DMS53 treated with DMSO at 0.1 percent for 48 hours (cell line): ENCODE results near the gene KCNMA1.

Experiments
- DNase-seq: peaks from one replicate; lab custom pipeline; 2025; ENCODE audit not compliant: unreplicated experiment; lab: John Stamatoyannopoulos, UW

KCNMA1 gene

GRCh38 chr10:77036276-77036675 lies 601.3 kb downstream of the KCNMA1 start:
- DNase-seq, result no peak

- no peak for DNase-seq
Measured at GRCh38 chr10:77034795-77035194, 602.8 kb downstream of the KCNMA1 start.

- no peak for DNase-seq
Measured at GRCh38 chr10:77034240-77034639, 603.4 kb downstream of the KCNMA1 start.

- no peak for DNase-seq
Measured at GRCh38 chr10:77032188-77032570, 605.4 kb downstream of the KCNMA1 start.

- no peak for DNase-seq
Measured at GRCh38 chr10:77031531-77032187, 605.9 kb downstream of the KCNMA1 start.

GRCh38 chr10:77030974-77031373 lies 606.6 kb downstream of the KCNMA1 start:
- DNase-seq, result no peak

GRCh38 chr10:77029777-77030717 lies 607.6 kb downstream of the KCNMA1 start:
- DNase-seq, result no peak

GRCh38 chr10:77028042-77028441 lies 609.6 kb downstream of the KCNMA1 start:
- DNase-seq, result no peak

- no peak for DNase-seq
Measured at GRCh38 chr10:77027576-77027975, 610.0 kb downstream of the KCNMA1 start.

- no peak for DNase-seq
Measured at GRCh38 chr10:77027141-77027540, 610.5 kb downstream of the KCNMA1 start.

GRCh38 chr10:77026148-77026547 lies 611.5 kb downstream of the KCNMA1 start:
- DNase-seq, result no peak

- DNase-seq, result no peak
Measured at GRCh38 chr10:77024461-77024860, 613.1 kb downstream of the KCNMA1 start.

- no peak for DNase-seq
Measured at GRCh38 chr10:77023396-77023795, 614.2 kb downstream of the KCNMA1 start.

- DNase-seq, result no peak
Measured at GRCh38 chr10:77022671-77023070, 614.9 kb downstream of the KCNMA1 start.

- no peak for DNase-seq
Measured at GRCh38 chr10:77021966-77022490, 615.6 kb downstream of the KCNMA1 start.

GRCh38 chr10:77020426-77021040 lies 617.1 kb downstream of the KCNMA1 start:
- DNase-seq, result no peak

GRCh38 chr10:77016855-77017254 lies 620.8 kb downstream of the KCNMA1 start:
- no peak for DNase-seq

GRCh38 chr10:77016278-77016815 lies 621.3 kb downstream of the KCNMA1 start:
- DNase-seq, result no peak

GRCh38 chr10:77015360-77015759 lies 622.2 kb downstream of the KCNMA1 start:
- DNase-seq, result no peak

GRCh38 chr10:77012812-77013500 lies 624.7 kb downstream of the KCNMA1 start:
- DNase-seq, result no peak
